Activated CD4-positive, alpha-beta T cell treated with anti-CD3 and anti-CD28 coated beads, Interleukin-2, Interleukin-4, amounts not matched to agents 100 ng/mL and 50 ng/mL, durations not matched to agents 16 hours and 8 hours (primary cell): ENCODE measurements around the gene UGP2.

Experiments
- DNase-seq: peaks from one replicate; pipeline ENCODE4 v3.0.0-alpha.2; 2020; ENCODE audit warnings: low spot score

UGP2 gene

DNA sequence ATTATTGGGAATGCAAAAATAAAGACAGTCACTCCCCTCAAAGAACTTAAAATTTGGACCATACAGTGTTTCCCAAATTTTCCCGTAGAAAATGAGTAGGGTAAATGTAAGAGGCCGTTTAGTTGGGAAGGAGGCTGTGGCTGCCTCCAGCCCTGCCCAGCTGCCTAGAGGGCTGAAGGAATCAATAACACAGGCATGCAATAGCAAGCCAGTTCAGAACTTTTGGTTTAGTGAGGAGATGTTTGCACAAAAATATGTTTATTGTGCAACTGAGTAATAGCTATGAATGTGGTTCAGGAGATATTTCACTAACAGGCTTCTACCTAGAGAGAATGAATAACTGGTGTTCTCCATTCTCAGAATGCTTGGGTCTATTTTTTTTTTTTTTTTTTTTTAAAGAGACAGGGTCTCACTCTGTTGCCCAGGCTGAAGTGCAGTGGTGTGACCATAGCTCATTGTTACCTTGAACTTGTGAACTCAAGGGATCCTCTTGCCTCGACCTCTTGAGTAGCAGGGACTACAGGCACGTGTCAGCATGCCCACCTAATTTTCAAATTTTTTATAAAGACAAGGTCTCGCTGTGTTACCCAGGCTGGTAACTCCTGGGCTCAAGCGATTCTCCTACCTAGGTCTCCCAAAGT lies 23.6 kb downstream of the UGP2 start:
- no peak for DNase-seq

DNA sequence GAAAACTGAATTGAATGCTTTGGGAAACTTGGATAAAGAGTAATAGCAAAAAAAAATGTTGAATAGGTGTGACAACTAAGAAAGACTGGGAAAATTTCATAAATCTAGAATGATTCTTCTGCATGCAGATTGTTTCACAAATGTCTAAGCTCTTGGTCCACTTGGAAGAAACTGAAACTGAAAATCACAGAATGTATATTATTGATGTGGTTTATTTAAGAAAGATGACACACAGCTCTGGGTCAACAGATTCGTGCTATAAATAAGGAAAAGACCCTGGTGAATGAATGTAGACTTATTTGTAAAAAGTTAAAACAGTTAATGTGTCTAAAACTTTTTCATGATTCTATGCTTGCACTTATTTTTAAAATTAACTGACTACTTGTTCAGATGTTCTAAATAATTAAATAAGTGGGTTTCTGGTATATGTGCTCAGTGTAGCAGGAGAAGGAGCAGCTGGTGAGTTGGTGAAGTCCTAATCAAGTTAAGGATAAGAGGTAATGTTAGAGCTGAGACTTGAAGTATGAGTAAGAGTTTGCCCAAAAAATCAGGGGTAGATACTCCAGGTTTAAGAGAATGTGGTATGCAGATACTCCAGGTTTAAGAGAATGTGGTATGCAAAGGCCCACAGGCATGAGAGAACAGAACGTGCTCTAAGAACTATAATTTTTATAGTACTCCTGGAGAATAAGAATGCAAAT lies 24.5 kb downstream of the UGP2 start:
- DNase-seq, result no peak

DNA sequence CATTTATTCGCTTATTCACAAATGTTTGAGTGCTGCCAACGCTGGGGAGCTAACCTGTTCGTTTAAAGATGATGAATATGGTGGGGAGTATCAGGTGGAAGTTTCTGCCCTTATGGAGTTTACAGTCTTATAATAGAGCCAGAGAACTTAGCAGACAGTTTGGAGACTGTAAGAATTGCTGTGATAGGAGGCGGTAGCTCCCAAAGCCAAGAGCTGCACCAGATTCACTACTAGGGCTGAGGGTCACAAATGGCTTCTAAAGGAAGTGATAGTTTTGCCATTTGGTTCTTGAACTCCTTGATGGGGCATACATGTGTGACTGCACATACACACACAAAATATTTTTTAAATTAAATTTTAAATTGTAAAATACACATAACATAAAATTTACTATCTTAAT lies 29.0 kb downstream of the UGP2 start:
- DNase-seq, result no peak

DNA sequence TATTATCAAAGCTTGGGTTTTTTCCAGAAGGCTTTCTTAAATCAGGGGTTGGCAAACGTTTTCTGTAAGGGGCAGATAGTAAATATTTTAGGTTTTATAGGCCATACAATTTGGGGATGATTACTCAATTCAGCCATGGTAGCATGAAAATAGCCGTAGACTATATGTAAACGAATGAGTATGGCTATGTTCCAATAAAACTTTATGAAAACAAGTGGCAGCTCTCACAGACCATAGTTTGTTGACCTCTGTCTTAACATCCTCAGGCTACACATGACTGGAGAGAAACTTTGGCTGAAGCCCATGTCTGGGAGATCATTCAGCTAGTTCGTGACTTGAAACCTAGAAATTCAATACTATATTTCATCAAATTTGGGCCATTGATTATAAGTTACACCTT lies 30.2 kb downstream of the UGP2 start:
- DNase-seq, result no peak

DNA sequence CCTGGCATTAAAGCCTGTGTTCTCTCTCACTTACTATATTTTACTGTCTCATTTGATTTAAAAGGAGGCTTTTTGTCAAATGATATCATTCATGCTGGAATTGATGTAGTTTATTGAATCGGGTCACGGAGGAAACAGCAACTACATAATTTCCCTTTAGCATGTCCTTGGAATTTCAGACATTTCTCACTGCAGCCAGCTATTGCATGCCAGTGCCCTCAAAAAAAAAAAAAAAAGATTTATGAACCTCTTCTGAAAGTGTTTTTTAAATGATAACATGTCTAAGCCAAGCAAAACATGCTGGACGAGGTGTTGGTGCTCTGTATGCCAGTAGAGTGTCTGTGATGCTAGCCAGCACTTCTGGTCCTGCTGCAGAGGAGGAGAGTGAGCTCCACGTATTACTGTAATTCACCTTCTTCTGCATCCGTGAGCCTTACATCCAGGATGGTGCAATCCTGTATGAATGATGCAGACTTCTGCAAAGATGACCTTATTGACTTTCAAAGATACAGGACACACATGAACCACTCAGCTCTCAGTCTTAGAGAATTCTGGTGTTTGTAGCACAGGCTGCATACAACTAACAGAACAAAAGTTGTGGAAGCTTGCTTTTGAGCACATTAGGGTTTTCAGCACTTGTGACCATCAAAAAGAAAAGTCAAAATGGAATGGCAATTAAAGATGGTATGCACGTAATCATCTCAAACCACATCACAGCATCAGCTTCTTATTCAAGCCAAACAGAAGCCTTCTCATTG lies 31.1 kb downstream of the UGP2 start:
- DNase-seq, result no peak

DNA sequence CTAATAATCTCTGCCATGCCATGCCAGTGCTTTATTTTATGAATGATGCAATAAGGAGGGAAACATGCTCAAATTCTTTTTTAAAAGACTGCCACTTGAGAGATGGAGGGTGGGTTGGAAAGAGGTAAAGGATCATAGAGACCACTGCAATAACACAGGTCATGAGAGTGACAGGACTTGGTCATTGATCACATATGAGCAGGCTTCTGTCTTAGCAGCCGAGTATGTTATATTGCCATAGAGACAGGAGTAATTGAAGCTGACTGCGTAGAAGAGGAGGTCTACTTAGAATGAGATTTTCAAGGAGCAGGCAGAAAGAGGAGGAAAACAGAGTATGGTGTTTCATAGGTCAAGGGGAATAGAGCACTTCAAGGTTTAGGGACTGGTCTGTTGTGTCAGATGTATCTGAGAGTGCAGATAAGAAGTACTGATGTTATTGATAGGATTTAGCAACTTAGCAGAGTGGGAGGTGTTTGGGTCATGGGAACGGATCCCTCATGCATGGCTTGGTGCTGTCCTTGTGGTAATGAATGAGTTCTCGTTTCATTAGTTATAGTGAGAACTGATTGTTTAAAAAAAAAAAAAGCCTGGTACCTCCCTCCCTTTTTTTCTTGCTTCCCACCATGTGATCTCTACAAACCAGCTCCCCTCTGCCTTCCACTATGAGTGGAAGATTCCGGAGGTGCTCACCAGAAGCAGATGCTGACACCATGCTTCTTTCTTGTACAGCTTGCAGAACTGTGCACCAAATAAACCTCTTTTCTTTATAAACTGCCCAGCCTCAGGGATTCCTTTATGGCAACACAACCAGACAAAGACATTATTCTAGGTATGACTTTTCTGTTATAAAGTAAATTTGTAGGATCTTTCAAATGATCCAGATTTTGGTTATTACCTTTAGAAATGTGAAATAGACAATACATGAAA lies 32.8 kb downstream of the UGP2 start:
- no peak for DNase-seq

DNA sequence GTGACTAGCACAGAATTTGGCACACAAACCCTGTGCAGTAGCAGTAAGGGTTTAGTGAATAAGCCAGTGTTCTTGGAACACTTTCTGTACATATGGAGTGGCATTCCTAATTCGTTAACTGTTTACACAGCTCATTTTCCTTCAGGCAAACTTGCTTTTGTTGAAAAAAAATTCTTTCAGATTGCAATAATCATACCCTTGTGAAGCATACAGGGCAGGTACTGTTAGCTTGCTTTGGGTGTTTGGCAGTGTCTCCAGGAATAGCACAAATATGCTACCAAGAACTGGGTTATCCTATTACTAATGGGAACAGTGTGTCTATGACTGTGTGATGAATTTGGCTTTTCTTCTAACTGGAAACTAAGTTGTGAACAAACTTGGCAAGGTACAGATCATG lies 33.4 kb downstream of the UGP2 start:
- no peak for DNase-seq

DNA sequence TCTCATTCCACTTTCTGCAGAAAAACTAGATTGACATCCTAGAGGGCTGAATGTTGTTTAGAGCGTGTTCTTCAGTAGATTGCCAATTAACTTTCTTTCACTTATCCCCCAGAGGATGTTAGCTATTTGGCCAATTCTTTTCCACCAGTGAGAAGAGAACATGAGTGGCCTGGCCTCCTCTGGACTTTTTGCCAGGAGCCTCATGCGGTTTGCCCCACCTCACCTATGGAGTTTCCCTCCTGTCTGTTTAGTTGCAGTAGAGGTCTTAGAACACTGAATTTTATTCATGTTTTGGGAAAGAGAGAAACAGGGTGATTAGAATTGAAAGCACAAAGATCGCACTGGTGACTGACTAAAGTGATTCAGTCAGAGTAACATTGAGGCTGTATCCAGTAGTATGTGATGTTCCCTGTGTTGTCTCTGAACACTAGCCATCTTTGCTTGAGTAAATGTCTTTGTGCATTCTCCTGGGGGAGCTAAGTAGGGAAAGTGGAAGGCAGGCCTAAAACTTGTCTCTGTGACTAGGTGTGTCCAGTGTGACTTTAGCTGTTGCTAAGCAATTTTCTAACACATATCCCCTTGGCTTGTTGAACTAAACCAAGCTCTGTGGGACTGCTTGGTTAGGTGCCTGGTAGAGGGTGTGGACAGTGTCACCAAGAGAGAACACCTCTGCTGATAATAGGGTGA lies 34.0 kb downstream of the UGP2 start:
- DNase-seq, result no peak

DNA sequence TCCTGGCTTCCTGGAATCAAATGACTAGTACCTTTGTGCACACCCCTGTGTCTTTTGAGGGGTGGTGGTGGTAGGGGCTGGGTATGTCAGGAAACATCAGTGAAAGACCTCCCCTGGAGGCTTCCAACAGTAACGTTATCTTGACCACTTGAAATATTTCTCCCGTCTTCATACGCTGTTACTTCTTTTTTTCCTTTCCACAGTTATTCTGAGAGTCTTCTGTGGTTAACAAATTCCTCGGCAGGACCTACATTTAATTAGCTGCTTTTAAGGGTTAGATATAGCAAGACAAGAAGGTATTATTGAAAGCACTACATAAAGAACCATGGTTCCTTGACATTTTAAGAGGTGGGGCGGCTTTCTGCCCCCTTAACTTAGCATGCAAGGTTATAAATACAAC lies 34.6 kb downstream of the UGP2 start:
- DNase-seq, result no peak

DNA sequence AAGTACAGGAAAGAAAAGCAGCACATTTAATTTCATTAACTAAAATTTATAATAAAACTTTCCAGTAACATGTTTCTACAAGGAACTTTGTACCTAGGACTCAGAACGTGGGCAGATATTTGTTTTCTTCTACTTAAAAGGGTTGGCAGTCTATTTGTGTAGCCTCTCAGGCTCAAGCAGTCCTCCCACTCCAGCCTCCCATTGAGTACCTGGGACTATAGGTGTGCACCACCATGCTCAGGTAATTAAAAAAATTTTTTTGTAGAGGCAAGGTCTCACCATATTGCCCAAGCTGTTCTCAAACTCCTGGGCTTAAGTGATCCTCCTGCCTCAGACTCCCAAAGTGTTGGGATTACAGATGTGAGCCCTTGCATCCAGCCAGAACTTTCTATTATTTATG lies 36.8 kb downstream of the UGP2 start:
- DNase-seq, result no peak

DNA sequence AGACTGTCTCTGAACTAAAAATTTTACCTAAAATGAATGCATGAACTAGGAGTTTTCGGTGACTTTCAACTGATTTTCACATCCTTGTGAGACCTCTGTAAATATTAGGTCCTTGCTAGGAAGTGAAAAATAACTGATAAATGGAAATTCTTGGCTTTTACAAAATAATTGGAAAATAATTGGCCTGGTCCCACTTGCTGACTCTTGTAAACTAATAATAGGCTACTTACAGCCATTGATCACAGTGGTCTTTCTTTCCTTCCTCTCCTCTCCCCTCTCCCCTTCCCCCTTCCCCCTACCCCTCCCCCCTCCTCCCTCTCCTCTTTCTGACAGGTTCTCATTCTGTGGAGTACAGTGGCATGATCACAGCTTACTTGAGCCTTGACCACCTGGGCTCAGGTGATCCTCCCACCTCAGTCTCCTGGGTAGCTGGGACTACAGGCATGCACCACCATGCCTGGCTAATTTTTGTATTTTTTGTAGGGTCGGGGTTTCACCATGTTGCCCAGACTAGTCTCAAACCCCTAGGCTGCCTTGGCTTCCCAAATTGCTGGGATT lies 38.3 kb downstream of the UGP2 start:
- DNase-seq, result no peak

DNA sequence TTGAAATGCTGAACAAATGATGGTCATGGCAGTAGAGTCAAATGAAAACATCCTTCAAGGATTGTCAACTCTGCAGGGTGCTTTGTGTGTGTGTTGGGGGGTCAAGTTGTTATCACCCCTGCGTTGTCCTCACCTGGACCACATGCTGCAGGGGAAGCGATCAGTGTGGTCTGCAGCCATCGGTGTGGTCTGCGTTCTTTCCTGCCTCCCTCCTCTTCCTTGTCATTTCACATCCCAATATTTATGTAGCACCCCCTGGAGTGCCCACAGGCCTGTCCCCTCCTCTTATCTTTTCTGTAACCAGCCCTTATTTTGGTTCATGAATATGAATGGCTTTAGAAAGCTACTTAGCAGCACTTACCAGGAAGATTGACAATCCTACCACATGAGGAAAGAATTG lies 38.9 kb downstream of the UGP2 start:
- no peak for DNase-seq

DNA sequence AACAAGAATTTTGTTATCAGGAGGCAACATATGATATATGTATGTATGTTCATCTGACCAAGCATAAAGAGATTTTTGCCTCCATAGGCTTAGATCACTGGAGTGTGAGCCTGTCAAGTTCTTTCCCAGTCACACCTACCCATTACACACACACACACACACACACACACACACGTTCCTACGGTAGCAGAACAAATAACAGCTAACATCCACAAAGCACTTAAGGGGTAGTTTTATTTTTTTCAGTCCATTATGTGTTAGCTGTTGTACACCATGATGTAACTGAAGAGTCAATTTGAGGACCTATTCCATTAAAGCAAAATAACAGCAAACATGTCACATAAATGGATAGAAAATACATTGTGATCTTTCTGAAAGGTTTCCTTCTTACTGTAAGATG lies 39.5 kb downstream of the UGP2 start:
- no peak for DNase-seq

DNA sequence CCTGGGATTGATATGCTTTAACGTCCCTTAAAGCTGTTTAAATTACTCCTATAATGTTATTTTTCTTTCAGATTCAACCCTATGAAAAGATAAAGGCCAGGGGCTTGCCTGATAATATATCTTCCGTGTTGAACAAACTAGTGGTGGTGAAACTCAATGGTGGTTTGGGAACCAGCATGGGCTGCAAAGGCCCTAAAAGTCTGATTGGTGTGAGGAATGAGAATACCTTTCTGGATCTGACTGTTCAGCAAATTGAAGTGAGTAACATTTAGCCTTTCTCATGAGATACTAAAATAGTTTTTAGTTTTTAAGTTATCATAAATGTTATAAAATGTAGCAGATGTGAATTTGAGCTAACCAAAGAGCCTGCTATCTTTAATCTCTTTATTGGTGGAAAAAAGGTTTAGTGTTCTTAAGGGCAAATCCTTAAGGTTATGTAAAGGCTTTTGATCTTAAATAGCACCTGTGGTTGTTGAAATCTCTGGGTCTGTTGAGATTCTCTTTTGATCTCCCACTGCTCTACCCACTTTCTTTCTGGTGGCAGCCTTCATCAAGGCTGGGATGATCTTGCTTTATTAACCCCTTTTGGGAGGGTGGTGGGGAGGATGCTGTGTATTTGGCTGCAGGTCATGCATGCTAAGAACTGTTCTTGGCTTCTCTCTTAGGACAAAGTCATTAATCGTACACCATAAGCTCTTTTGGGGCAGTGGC lies 40.9 kb downstream of the UGP2 start:
- peak; percentile 13 for DNase-seq

DNA sequence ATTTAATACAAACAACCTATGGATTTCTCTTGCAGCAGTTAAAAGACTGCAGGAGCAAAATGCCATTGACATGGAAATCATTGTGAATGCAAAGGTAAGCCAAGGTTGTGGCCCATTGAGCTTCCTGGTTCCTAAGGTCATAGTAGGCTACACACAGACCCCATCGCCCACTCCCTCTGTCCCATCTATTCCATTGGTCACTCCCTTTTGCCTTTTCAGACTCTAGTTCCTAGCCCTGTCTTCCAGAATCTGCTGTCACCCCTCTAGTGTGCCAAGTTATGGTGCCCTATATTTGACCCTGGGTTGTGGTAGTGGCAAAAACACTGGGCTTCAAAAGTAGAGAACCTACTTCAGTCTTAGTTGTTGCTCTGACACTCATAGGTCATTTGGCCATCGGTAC lies 44.7 kb downstream of the UGP2 start:
- DNase-seq, result no peak

DNA sequence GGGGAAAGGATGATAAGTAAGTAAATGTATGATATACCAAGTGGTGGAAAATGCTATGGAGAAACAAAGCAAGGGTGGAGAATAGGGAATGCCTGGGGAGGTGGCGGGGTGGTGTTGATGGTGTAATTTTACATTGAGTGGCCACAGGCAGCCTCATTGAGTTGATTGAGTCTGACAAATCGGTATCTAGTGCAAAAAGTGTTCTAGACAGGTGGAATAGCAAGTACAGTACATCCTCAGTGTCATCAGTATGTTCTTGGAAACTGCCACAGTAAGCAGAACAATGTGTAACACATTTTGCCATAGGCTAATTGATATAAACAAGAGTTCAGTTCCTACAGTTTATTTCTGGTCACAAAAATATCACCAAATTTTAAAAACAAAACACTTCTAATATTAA lies 46.4 kb downstream of the UGP2 start:
- no peak for DNase-seq

DNA sequence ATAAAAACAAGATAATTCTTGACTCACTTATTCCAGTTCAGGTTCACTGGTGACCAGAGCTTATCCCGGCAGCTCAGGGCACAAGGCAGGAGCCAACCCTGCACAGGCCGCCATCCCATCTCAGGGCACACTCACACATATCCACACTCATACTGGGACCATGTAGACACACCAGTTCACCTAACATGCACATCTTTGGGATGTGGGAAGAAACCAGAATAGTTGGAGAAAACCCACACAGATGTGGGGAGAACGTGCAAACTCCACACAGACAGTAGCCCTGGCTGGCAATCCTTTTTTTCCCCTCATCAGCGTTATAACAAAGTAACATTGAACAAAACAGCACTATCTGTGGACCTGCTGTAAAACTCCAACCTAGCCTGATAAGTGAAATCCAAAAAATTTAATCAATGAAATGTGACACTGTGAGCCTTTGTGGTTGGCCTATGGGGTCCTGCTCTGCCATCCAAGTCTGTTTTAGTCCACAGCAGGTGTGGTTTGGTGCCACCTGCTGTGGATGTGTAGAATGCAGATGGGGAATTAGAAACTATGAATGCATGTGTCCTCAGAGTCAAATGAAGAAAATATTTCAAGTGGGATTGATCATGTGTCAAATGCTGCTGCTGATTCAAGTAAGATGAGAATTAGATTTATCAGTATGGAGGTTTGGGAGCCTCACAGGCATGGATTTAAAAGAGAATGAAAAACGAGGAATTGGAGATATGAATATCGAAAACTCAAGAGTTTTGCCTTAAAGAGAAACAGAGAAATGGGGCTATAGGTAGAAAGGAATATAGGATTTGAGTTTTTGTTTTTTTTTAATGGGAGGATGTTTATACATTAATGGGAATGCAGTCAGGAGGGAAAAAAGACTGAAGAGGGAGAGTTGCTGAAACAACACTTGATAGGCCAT lies 47.0 kb downstream of the UGP2 start:
- peak; percentile 44 for DNase-seq

DNA sequence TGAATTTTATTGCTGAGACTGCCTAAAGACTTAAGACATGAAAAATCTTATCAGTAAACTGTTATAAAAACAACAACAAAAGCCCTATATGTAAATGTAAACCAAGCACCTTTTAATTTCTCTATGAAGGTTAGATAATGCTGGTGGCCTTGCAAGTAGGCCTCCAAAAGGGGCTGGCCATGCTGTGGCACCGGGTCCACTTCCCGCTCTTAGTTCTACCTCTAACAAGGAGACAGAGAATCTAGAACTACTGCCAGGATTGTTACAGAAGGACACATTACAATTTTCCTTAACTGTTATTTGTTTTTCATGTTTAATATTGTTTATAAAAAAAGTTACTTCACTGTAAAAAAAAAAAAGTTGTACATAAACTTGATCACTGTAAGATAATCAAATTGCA lies 49.0 kb downstream of the UGP2 start:
- no peak for DNase-seq

DNA sequence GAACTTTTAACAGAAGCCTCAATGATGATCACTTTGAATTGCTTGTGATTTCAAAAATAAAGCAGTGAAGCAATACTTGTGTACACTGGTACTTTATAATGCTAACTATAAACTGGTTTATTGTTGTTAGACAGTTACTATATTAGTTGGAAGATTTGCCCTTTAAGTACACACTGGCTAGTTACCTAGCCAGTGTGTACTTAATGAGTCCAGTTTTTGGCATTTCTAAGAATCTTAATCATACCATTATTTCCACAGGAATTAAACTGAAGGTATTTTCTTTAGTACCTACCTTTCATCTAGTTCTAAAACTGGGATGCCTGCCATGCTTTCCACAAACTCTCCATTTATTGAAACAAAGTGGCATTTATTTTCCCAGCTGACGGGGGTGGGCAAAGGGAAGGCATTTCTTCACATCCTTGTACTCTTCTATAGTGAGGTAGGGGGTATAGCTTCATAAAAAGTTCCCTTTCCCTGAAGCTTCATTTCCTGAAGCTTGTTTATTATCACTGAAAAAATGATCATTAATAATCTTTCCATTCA lies 49.9 kb downstream of the UGP2 start:
- DNase-seq, result no peak
